ENCODE data around the gene SH3D19.

DNA sequence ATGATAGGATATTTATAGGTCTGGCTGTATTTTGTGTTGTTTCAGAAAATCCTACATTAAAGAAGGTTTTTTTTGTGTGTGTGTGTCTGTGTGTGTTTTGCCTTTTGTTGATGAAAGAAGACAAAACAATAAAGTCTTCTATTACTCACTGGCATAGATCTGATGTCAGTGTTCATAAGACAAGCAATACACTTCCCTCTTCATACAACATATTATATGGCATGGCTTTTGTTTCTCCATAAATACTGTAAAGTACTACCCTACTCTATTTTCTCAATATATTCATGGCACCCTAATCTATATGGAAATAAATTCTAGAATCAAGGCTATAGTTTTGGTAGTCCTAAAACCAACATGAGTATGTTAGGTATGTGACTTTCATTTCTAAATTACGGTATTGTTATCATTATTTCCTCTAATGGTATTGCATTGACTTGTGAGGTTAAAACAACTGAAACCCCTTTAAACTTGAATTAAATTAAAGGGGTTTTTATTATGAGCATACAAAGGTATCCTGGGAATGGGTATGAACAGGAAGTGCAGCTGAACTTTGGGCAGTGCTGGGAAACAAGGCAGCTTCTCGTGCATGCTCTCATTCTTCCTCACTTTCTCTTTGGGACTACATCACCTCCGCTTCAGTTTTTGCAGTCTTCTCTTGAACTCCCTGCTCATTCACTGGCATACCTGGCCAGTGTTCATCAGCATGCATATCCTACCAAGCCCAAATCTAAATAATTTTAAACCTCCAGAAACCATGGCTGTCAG lies 119.0 kb downstream of the SH3D19 start:
- TF ChIP-seq POLR2A (IDR thresholded peaks at IDR 0.05) = no peak
- TF ChIP-seq, protein P1, sequence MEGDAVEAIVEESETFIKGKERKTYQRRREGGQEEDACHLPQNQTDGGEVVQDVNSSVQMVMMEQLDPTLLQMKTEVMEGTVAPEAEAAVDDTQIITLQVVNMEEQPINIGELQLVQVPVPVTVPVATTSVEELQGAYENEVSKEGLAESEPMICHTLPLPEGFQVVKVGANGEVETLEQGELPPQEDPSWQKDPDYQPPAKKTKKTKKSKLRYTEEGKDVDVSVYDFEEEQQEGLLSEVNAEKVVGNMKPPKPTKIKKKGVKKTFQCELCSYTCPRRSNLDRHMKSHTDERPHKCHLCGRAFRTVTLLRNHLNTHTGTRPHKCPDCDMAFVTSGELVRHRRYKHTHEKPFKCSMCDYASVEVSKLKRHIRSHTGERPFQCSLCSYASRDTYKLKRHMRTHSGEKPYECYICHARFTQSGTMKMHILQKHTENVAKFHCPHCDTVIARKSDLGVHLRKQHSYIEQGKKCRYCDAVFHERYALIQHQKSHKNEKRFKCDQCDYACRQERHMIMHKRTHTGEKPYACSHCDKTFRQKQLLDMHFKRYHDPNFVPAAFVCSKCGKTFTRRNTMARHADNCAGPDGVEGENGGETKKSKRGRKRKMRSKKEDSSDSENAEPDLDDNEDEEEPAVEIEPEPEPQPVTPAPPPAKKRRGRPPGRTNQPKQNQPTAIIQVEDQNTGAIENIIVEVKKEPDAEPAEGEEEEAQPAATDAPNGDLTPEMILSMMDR (IDR thresholded peaks at IDR 0.05) = no peak

All from uterus (tissue), 2 donors.